Prostate gland (tissue), 2 donors: ENCODE measurements around the gene B3GALT4. TPM values are rescaled to one million over a fixed set of nuclear protein-coding genes. Genes with fewer than 3 reads are reported as not detected.
A peak's percentile ranks its signal among the peaks of the same experiment; 100 is the strongest.

Experiments used
- DNase-seq: peaks from one replicate; pipeline ENCODE4 v3.0.0-alpha.2; 2019; ENCODE audit warnings: low spot score
- H3K27ac ChIP-seq, 2 donors: fragments of 200-600 bp; sonication (generic); 2 replicates each; pipeline ENCODE4 v1.5.1; 2017 to 2019
- H3K27me3 ChIP-seq: fragments of 200-600 bp; sonication (generic); replicated peaks from 2 replicates; pipeline ENCODE4 v1.5.1; 2019; ENCODE audit not compliant: insufficient read depth
- H3K36me3 ChIP-seq, 2 donors: fragments of 200-600 bp; sonication (generic); 1 replicate in 1 of 2; 2 replicates in 1 of 2; pipeline versions ENCODE4 v1.5.1 to v1.8.1; 2017 to 2019
- H3K4me1 ChIP-seq: fragments of 200-600 bp; sonication (generic); replicated peaks from 2 replicates; pipeline ENCODE4 v1.5.1; 2019
- H3K4me3 ChIP-seq, 2 donors: fragments of 200-600 bp; sonication (generic); 2 replicates each; pipeline ENCODE4 v1.5.1; 2017 to 2019
- H3K9me3 ChIP-seq: fragments of 200-600 bp; sonication (generic); 2 replicates; pipeline ENCODE4 v1.5.1; 2017
- CTCF ChIP-seq, 4 experiments: fragments of 200-600 bp in 2 of 4; fragments of 450-650 bp in 2 of 4; sonication (generic) in 2 of 4; IDR thresholded peaks; 1 replicate in 3 of 4; 2 replicates in 1 of 4; pipeline ENCODE4 v1.5.1; 2016 to 2019; ENCODE audit warnings: antibody characterized with exemption in 4 of 4, mild to moderate bottlenecking in 2 of 4, moderate library complexity in 2 of 4
- POLR2A ChIP-seq: fragments of 450-650 bp; IDR thresholded peaks from one replicate; pipeline ENCODE4 v1.6.1; 2016; ENCODE audit warnings: antibody characterized with exemption, mild to moderate bottlenecking
- POLR2AphosphoS5 ChIP-seq: sonication (generic); formaldehyde crosslinking; IDR thresholded peaks from one replicate; pipeline ENCODE4 v1.6.1; 2017; ENCODE audit warnings: antibody characterized with exemption
- WGBS: methylation state at CpG from one replicate; pipeline ENCODE4 v1.1.5; 2018; 5-methylcytosine and 5-hydroxymethylcytosine counted together
- intact Hi-C: fragments of 100-400 bp; cut with DNase I; formaldehyde crosslinking; loops from one replicate; pipeline ENCODE4 v1.14.2; 2022
- total RNA-seq, 2 donors: library from RNA; depleted of rRNA; stranded (reverse); fragments of >200 nt; gene quantifications; one replicate each; pipeline ENCODE4 v1.1.0, GENCODE V29; 2016

B3GALT4 gene
- total RNA-seq, 2 donors from 2014 or later = 15.8 to 21.4 TPM

GRCh38 chr6:33290459-33290858 lies 13.5 kb downstream of the B3GALT4 start:
- Histone ChIP-seq H3K4me1 (peaks cover 15% of the 10 kb centered on the region), H3K9me3 (no peaks in the 10 kb centered on the region), H3K4me3 (peak overlapping the region in 1 of 2 donors; percentile 66), H3K36me3 (peaks cover 0 to 2% of the 10 kb centered on the region in 2 donors), H3K27ac (no peak overlapping the region), H3K27me3 (no peaks in the 10 kb centered on the region)
- TF ChIP-seq POLR2A (no peak), POLR2AphosphoS5 (no peak)
- 63% methylated on average over 7 of the region's 7 CpGs for WGBS
- DNase-seq = no peak
- intact Hi-C loops = no loop called here

GRCh38 chr6:33292996-33293682 lies 16.2 kb downstream of the B3GALT4 start:
- intact Hi-C loops = no loop called here
- H3K4me3 ChIP-seq = no peak overlapping the region
- no peak for DNase-seq
- TF ChIP-seq CTCF (IDR thresholded peaks at IDR 0.05) (no peak), POLR2AphosphoS5 (no peak), POLR2A (no peak)
- H3K27me3 ChIP-seq = no peaks in the 10 kb centered on the region
- no peak overlapping the region for H3K27ac ChIP-seq
- H3K36me3 ChIP-seq = peaks cover 0 to 3% of the 10 kb centered on the region in 2 donors
- H3K9me3 ChIP-seq = no peaks in the 10 kb centered on the region
- H3K4me1 ChIP-seq = peaks cover 9% of the 10 kb centered on the region
- WGBS = 80% methylated on average over 16 of the region's 16 CpGs

DNA sequence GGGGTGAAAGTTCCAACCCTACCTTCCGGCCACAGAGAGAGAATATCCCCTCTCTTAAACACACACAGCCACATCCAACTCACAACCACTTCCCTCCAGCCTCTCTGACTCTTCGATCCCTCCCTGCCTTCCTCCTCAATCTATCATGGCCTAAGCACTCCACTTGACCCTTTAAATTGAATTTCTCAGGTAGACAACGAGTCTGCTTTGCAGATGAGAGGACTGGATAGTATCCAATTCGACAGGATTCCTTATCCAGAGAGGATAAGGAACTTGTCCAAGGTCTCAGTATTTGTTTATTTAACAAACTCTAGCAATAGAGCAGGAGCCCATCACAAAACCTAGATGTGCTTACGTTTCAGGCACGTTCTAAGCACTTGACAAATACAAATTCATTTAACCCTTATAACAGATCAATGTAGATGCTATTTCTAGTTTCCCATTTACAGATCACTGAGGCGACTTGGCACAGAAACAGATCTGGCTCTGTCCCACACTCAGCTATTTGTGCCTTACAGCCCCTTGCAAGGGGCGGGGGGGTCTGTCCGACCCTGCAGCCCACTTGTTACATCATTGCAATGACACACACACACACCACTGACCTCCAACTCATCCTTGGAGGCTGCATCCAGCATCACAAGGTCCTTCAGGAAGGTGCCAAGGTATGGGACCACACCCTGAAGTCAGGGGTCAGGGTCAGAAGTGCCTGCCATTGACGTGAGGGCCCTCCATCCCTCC lies 17.3 kb downstream of the B3GALT4 start:
- H3K4me1 ChIP-seq = peaks cover 7% of the 10 kb centered on the region
- H3K4me3 ChIP-seq = no peak overlapping the region
- intact Hi-C loops = no loop called here
- H3K27ac ChIP-seq = peak overlapping the region in 1 of 2 donors; percentile 6
- 63% methylated on average over 10 of the region's 10 CpGs for WGBS
- no peak for TF ChIP-seq POLR2AphosphoS5
- TF ChIP-seq POLR2A = no peak
- TF ChIP-seq CTCF (IDR thresholded peaks at IDR 0.05) = no peak
- no peaks in the 10 kb centered on the region for H3K27me3 ChIP-seq
- H3K36me3 ChIP-seq = peaks cover 0 to 3% of the 10 kb centered on the region in 2 donors
- H3K9me3 ChIP-seq = no peaks in the 10 kb centered on the region
- no peak for DNase-seq

DNA sequence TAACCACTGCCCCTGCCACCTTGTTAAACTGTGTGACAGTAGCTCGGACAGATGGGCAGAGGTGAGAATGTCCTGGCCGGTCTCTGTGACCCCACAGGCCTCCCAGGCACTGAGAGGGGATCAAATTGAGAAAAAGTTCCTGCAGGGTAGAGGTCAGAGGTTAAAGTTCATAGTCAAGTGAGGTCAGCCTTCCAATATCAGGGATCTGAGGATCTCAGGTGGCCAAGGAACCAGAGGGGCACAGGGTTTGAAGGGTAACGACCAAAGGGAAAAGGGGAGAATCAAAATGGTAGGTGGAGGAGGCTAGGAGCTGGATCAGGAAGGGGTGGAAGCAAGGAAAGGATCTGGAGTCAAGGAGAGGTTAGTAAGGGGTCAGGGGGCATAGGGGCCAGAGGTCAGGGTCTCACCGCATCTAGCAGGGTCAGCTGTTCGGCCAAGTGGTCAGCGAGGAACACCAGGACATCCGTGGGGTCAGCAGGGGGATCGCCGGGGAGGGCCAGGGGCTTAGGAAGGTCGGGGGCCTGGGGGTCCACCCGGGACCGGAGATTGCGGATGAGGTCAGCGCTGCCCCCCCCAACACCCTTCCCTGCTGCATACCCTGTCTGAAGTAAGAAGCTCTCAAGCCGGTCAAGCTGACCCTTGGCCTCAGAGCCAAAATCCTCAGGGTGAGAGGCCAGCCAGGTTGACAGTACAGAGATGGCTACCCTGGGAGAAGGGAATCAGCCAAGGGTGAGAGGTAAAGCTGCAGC lies 18.9 kb downstream of the B3GALT4 start:
- peaks cover 4% of the 10 kb centered on the region for H3K4me1 ChIP-seq
- 86% methylated on average over 15 of the region's 15 CpGs for WGBS
- H3K36me3 ChIP-seq = peaks cover 0 to 3% of the 10 kb centered on the region in 2 donors
- H3K27me3 ChIP-seq = no peaks in the 10 kb centered on the region
- H3K27ac ChIP-seq = peak overlapping the region in 1 of 2 donors; percentile 96
- TF ChIP-seq POLR2A = no peak
- DNase-seq = no peak
- no peak overlapping the region for H3K4me3 ChIP-seq
- no peaks in the 10 kb centered on the region for H3K9me3 ChIP-seq
- intact Hi-C loops = no loop called here

DNA sequence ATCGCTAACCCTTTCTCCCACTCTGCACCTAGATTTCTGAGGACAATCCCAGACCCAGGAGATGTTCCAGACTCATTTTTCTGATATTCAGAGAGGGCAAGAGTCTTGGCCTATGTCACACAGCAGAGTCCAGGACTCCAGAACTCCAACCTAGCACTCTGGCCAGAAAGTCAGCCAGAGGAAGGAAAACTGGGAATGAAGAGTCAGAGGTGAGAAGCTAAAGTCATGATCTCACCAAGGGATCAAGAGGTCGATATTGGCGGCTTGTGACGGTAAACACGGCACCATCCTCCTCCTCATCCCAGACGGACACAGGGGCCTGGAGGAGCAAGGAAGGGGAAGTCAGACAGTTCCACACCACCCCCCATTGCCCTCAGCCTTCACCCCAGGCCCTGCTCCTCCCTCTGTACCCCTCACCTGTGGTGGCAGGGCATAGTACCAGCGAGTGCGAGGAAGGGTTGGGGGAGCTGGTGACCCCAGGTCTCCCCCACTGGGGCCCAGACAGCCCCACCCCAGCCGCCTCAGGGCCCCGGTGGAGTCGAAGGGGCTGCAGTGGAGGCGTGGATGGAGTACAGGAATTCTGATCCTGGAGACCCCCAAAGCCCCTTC lies 20.0 kb downstream of the B3GALT4 start:
- TF ChIP-seq CTCF (IDR thresholded peaks at IDR 0.05) (no peak), POLR2AphosphoS5 (no peak), POLR2A (no peak)
- peak overlapping the region; percentile 95 to 96 for H3K27ac ChIP-seq
- no peaks in the 10 kb centered on the region for H3K27me3 ChIP-seq
- WGBS = 58% methylated on average over 12 of the region's 12 CpGs
- H3K36me3 ChIP-seq = peaks cover 0 to 3% of the 10 kb centered on the region in 2 donors
- DNase-seq = no peak
- H3K4me1 ChIP-seq = peaks cover 4% of the 10 kb centered on the region
- H3K9me3 ChIP-seq = no peaks in the 10 kb centered on the region
- intact Hi-C loops = no loop called here
- peak overlapping the region; percentile 64 to 70 for H3K4me3 ChIP-seq
